Panc1 (cell line): Measurements from ENCODE around the gene ORM1. TPM values are rescaled to one million over a fixed set of nuclear protein-coding genes. Genes with fewer than 3 reads are reported as not detected.

Experiments used
- ATAC-seq: fragments of 200-7000 bp; cut with Tn5 transposase; 2 replicates; pipeline ENCODE4 v1.9.1; 2020; ENCODE audit warnings: mild to moderate bottlenecking, moderate library complexity
- BruUV-seq: library from RNA; stranded (reverse); fragments of 400-500 nt; replicated peaks from 2 replicates; lab custom pipeline; 2021; lab: Mats Ljungman, UMichigan
- CTCF ChIA-PET: fragments of 300-600 bp; sonication (Branson Sonifier 250); formaldehyde crosslinking; loops from one replicate; lab custom pipeline; 2022; ENCODE audit warnings: antibody characterized with exemption; lab: Charles Lee
- POLR2A ChIA-PET: fragments of 300-600 bp; sonication (Branson Sonifier 250); formaldehyde crosslinking; loops from one replicate; lab custom pipeline; 2022; ENCODE audit warnings: antibody characterized with exemption; lab: Charles Lee
- DNase-seq: peaks from one replicate; pipeline ENCODE4 v3.0.0-alpha.2; 2010; ENCODE audit warnings: low read depth, low spot score
- H3K27ac ChIP-seq: 2 replicates; pipeline ENCODE4 v1.5.1; 2011; ENCODE audit warnings: mild to moderate bottlenecking, low read length, inconsistent platforms
- H3K27me3 ChIP-seq: fragments of 200-500 bp; sonication (Bioruptor generic); 2 replicates; pipeline ENCODE4 v1.6.0; 2014; ENCODE audit warnings: low read length, inconsistent platforms; ENCODE audit not compliant: control insufficient read depth, insufficient read depth
- H3K36me3 ChIP-seq: fragments of 200-500 bp; sonication (Bioruptor generic); 2 replicates; pipeline ENCODE4 v1.5.1; 2014; ENCODE audit warnings: inconsistent platforms, mild to moderate bottlenecking, low read length, moderate library complexity; ENCODE audit not compliant: control insufficient read depth, insufficient read depth
- H3K4me1 ChIP-seq: 2 replicates; pipeline ENCODE4 v1.5.1; 2011; ENCODE audit warnings: inconsistent platforms, mild to moderate bottlenecking, low read length, moderate library complexity; ENCODE audit not compliant: control insufficient read depth, insufficient read depth
- H3K4me3 ChIP-seq, 2 experiments: 2 replicates each; pipeline ENCODE4 v1.5.1; 2011 to 2012; ENCODE audit warnings: low read depth in 2 of 2, low read length in 2 of 2, mild to moderate bottlenecking in 2 of 2, inconsistent platforms in 1 of 2, moderate library complexity in 1 of 2
- H3K9me3 ChIP-seq: fragments of 200-500 bp; sonication (Bioruptor generic); 2 replicates; pipeline ENCODE4 v1.5.1; 2014; ENCODE audit warnings: low read depth, mild to moderate bottlenecking, inconsistent platforms, low read length, moderate library complexity; ENCODE audit not compliant: control insufficient read depth, insufficient read depth
- POLR2AphosphoS5 ChIP-seq: IDR thresholded peaks from 2 replicates; pipeline ENCODE4 v1.6.1; 2012; ENCODE audit warnings: mild to moderate bottlenecking, low read depth, low read length, moderate library complexity
- SIN3A ChIP-seq: IDR thresholded peaks from 2 replicates; pipeline ENCODE4 v1.6.1; 2012; ENCODE audit warnings: low read depth, mild to moderate bottlenecking, low read length, moderate library complexity, borderline replicate concordance; ENCODE audit not compliant: insufficient read depth
- TCF7L2 ChIP-seq: IDR thresholded peaks from 2 replicates; pipeline ENCODE4 v1.6.1; 2011; ENCODE audit warnings: mild to moderate bottlenecking, low read depth, low read length, inconsistent platforms
- in situ Hi-C: cut with HindIII; loops from 2 replicates; pipeline ENCODE4 v1.10.0; 2016; ENCODE audit warnings: low sequenced_read_pairs, low pct_unique_long_range_greater_than_20kb
- intact Hi-C: fragments of 100-400 bp; cut with micrococcal nuclease; formaldehyde crosslinking; loops from one replicate; pipeline ENCODE4 v1.10.0; 2022; ENCODE audit not compliant: unreplicated experiment
- total RNA-seq: library from RNA; stranded (reverse); gene quantifications from one replicate; pipeline ENCODE4 v1.2.1, GENCODE V29; 2021; ENCODE audit not compliant: unreplicated experiment
- TF ChIP-seq, protein P1 (sequence below), 2 experiments: IDR thresholded peaks; 2 replicates each; pipeline ENCODE4 v1.6.1; 2011 to 2012; ENCODE audit warnings: low read depth in 2 of 2, control low read depth in 1 of 2, low read length in 1 of 2, mild to moderate bottlenecking in 1 of 2, moderate library complexity in 1 of 2; ENCODE audit not compliant: insufficient read depth in 1 of 2
- TF ChIP-seq, protein P2 (sequence below): fragments of 450-650 bp; IDR thresholded peaks from 2 replicates; pipeline ENCODE4 v1.5.1; 2017; ENCODE audit warnings: mild to moderate bottlenecking

ORM1 gene
- total RNA-seq, 1 experiment from 2014 or later = 3.5 TPM

DNA sequence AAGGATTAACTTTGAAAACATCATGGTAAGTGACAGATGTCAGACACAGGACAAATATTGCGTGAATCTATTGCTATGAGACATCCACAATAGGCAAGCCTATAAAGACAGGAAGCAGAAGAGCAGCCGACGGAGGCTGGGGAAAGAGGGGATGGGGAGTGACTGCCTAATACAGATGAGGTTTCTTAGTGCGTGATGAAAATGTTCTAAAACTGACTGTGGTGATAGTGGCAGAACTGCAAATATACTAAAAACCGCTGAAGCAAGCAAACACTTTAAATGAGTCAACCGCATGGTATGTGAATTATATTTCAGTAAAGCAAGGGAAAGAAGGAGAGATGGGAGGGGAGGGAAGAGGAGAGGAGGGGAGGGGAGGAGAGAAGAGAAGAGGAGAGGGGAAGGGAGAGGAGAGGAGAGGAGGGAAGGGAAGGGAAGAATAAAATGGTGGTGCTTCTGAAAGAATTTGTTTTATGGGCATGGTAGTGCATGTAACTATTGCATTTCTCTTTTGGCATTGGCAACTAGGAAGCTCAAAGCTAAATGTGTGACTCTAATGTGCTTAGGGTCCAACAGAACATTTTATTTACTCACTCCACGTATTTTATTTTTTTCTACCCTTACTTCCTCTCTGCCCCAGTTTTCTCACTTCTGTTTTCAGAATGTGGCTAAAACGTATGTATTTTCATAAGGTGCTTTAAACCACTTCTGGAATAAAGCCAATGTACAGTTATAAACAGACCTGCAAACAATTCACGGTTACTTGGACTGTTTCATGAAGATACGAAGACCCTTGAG is 43.6 kb downstream of the ORM1 start:
- intact Hi-C loops (no loop called here), in situ Hi-C loops (no loop called here)
- H3K9me3 ChIP-seq = no peaks in the 10 kb centered on the region
- POLR2A ChIA-PET = no interaction called here
- H3K4me1 ChIP-seq = peaks cover 3% of the 10 kb centered on the region
- H3K27me3 ChIP-seq = no peaks in the 10 kb centered on the region
- peak; percentile 70 for ATAC-seq
- no peaks in the 10 kb centered on the region for H3K36me3 ChIP-seq
- BruUV-seq = no TSS peak
- DNase-seq = no peak
- TF ChIP-seq, protein P1, sequence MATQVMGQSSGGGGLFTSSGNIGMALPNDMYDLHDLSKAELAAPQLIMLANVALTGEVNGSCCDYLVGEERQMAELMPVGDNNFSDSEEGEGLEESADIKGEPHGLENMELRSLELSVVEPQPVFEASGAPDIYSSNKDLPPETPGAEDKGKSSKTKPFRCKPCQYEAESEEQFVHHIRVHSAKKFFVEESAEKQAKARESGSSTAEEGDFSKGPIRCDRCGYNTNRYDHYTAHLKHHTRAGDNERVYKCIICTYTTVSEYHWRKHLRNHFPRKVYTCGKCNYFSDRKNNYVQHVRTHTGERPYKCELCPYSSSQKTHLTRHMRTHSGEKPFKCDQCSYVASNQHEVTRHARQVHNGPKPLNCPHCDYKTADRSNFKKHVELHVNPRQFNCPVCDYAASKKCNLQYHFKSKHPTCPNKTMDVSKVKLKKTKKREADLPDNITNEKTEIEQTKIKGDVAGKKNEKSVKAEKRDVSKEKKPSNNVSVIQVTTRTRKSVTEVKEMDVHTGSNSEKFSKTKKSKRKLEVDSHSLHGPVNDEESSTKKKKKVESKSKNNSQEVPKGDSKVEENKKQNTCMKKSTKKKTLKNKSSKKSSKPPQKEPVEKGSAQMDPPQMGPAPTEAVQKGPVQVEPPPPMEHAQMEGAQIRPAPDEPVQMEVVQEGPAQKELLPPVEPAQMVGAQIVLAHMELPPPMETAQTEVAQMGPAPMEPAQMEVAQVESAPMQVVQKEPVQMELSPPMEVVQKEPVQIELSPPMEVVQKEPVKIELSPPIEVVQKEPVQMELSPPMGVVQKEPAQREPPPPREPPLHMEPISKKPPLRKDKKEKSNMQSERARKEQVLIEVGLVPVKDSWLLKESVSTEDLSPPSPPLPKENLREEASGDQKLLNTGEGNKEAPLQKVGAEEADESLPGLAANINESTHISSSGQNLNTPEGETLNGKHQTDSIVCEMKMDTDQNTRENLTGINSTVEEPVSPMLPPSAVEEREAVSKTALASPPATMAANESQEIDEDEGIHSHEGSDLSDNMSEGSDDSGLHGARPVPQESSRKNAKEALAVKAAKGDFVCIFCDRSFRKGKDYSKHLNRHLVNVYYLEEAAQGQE (IDR thresholded peaks at IDR 0.05; ENCODE audit: insufficient read depth in 1 of 2, low read depth in 2 of 2, low read length in 1 of 2) = no peak
- TF ChIP-seq, protein P2, sequence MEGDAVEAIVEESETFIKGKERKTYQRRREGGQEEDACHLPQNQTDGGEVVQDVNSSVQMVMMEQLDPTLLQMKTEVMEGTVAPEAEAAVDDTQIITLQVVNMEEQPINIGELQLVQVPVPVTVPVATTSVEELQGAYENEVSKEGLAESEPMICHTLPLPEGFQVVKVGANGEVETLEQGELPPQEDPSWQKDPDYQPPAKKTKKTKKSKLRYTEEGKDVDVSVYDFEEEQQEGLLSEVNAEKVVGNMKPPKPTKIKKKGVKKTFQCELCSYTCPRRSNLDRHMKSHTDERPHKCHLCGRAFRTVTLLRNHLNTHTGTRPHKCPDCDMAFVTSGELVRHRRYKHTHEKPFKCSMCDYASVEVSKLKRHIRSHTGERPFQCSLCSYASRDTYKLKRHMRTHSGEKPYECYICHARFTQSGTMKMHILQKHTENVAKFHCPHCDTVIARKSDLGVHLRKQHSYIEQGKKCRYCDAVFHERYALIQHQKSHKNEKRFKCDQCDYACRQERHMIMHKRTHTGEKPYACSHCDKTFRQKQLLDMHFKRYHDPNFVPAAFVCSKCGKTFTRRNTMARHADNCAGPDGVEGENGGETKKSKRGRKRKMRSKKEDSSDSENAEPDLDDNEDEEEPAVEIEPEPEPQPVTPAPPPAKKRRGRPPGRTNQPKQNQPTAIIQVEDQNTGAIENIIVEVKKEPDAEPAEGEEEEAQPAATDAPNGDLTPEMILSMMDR = no peak
- TF ChIP-seq TCF7L2 (no peak), SIN3A (no peak), POLR2AphosphoS5 (no peak)
- H3K4me3 ChIP-seq = no peak overlapping the region
- H3K27ac ChIP-seq = no peak overlapping the region
- CTCF ChIA-PET = interaction anchor here (0.8 kb wide), 1 partner anchor 86 kb away, joined by 3 read pairs; no protein-coding TSS in a partner anchor

DNA sequence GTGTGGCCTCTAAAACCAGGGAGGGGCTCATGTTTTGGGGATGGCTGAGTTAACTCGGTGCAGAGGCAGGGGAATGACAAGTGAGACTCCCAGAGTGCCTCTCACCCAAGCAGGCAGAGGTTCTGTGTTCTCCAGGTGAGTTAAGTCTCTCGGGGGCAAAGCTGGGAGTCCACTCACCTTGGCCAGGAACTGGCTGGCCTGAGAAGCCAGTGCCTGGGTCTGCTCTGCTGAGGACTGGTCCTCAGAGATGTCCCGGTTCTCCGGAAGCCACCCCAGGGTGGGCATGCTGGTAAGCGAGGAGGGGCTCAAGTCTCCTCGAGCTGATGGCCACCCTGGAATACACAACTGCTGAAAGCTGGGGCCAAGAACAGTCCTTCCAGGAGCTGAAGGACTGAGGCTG is 44.5 kb downstream of the ORM1 start:
- no peak for TF ChIP-seq SIN3A
- TF ChIP-seq POLR2AphosphoS5 = no peak
- TF ChIP-seq, protein P2 = no peak
- TF ChIP-seq TCF7L2 = no peak
- TF ChIP-seq, protein P1 (IDR thresholded peaks at IDR 0.05; ENCODE audit: insufficient read depth in 1 of 2, low read depth in 2 of 2, low read length in 1 of 2) = no peak
- BruUV-seq = no TSS peak
- H3K4me1 ChIP-seq = peaks cover 3% of the 10 kb centered on the region
- intact Hi-C loops = no loop called here
- no peaks in the 10 kb centered on the region for H3K9me3 ChIP-seq
- no peak for DNase-seq
- no peaks in the 10 kb centered on the region for H3K36me3 ChIP-seq
- H3K4me3 ChIP-seq = no peak overlapping the region
- CTCF ChIA-PET = no interaction called here
- no peak for ATAC-seq
- POLR2A ChIA-PET = no interaction called here
- no peaks in the 10 kb centered on the region for H3K27me3 ChIP-seq
- no peak overlapping the region for H3K27ac ChIP-seq
- in situ Hi-C loops = no loop called here
